COR-L47 (cell line): ENCODE results near the gene CMTM4.
"Not testable (repeated sequence)": the region's sequence is repeated elsewhere in the genome, so short reads cannot be mapped to it uniquely, and the experiment has no call there.

ENCODE experiments used
- DNase-seq: peaks from one replicate; lab custom pipeline; 2025; lab: John Stamatoyannopoulos, UW

Gene CMTM4

GRCh38 chr16:66592814-66593213 is 103.7 kb downstream of the CMTM4 start:
- no peak for DNase-seq

- no peak for DNase-seq
Measured at GRCh38 chr16:66592241-66592640, 104.3 kb downstream of the CMTM4 start.

- no peak for DNase-seq
Measured at GRCh38 chr16:66591018-66591417, 105.5 kb downstream of the CMTM4 start.

DNA sequence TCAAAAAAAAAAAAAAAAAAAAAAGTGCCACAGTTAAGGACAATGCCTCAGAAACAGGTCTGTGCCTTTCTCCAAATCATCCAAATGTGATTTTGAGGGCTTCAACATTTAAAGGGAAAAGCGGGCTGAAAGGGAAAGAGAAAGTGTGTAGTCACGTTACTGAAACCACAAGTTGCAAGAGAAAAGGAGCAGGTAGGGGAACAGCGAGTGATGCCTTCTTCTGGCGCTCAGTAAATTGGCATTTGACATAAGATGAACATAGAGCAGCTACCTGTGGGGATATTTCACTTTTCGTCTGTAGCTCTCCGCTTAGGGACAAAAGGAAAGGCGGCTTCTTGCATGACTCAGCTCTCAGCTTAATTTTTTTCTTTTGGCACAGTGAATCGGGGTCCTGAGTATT is 106.2 kb downstream of the CMTM4 start:
- DNase-seq, result no peak

GRCh38 chr16:66588981-66589713 is 107.4 kb downstream of the CMTM4 start:
- no peak for DNase-seq

- no peak for DNase-seq
Measured at GRCh38 chr16:66587881-66588600, 108.5 kb downstream of the CMTM4 start.

DNA sequence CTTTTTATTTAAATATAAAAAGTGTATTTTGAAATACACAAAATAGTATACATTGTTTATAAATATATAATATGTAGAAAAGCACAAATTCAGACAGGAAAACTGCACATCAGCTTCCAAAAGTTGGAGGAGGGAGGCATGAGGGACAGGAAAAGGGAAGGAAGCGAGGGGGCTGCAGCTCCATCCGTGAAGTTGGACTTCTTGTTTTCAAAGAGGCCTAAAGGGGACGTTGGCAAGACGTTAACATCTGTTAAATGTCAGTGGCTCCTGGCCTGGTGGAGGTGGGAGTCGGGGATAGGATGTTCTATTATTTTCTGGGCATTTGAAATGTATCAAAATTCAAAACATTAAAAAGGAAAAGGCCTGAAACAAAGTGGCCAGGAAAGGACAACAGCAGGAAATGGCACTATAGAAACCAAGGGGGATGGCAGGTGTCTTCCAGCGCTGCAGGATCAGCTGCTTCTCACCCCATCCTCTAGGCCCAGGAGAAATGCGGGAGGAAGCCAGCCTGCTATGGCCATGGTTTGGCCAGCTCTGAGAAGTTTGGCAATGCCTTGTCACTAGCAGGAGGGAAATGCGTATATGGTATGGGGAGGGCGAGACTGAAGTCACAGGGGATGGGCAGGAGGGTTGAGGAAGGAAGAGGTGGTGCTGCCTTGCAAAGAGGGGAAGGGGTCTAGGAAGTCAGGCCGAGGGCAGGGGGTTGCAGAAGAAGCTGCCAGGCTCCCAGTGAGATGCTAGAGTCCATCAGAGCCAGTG is 110.9 kb downstream of the CMTM4 start:
- DNase-seq, result no peak

DNA sequence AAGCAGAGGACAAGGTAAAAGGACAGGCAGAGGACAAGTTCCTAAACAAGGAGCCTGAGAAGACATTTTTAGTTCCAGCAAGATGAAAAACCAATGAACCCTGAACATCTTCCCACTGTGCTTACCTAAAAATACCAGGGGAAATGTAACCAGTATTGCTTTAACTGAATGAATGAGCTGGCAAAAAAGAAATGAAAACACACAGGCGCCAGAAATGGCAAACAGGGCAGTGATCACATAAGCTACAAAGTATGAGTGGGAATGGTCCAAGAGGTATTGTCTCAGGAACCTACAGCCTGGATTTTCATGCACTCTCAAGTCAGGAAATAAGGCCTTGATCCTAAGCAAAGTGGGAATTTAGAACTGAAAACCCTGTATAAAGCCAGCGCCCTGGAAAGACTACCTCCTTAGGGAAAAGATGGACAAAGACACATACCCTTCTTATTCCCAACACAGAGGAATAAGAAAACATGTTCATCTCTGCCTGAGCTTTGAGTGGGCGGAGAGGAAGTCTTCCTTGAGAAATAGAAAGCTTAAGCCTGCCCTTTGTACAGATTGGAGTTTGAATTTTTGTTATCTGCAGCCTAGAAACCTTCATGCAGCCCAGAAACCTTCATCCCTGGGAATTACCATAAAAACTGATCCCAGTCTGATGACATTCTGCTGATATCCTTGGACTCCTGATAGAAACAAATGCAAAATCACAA is 115.1 kb downstream of the CMTM4 start:
- no peak for DNase-seq

DNA sequence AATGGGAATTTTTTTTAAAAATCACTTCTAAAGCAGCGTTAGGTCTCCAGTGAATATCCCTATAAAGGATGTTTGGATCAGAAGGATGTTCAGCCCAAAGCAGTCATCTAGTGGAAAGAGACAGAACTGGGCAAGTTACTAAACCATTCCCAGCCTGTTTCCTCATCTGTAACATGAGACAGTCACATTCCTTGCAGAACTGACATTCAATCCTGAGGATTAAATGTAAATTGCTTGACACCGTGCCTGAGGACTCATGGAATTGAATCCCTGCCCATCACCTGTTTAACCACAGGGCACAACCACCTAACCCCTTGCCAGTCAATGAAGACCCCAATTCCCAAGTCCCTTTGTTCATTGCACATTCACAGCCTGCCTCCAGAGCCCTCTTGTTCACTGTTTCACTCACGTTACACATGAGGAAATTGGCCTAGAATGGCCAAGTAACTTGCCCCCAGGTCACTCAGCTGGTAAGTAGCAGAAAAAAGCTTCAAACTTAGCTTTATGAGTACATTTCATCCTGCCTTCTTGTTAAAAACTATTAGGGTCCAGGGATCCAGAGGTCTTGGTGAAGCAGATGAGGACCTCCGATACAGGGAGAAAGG is 115.8 kb downstream of the CMTM4 start:
- DNase-seq, result no peak

DNA sequence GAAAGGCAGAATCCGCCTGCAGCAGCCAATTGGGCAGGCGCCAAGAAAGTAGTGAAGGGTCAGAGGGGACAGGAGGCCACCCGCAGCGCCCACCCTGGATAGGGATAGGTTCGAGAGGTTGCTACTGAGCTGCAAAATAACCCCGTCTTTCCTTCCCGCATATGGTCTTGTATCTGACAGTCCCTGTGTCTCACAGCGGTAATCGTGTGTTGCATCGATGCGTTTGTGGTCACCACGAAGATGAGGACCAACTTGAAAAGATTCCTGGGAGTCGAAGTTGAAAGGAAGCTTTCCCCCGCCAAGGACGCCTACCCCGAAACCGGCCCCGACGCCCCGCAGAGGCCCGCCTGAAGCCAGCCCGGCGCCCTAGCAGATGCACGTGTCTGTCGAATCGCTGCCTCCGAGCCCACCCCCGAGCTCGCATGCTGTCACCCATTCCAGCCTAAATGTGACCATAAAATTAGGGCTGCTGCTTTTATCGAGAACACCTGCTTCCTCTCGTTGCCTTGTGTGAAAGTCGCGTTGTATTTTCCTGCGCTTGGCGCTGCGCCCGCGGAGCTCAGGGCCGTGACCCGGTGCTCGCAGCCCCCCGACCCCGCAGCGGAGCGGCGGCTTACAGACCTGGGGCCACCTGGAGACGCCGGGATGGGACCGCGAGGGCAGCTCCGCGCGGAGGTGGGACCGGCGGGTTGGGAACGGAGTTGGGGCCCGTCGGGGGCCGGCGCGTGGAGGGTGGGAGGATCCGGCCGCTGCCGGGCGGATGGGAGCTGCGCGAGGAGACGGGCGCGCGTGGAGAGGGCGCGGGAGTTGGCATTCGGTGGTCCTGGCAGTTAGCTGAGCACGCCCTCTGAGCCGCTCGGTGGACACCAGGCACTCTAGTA is 117.7 kb downstream of the CMTM4 start, which contains the start of gene CMTM2:
CMTM2 (plus strand) TSS at position 813 of the 881 bp plus-strand sequence. CDS start 145 bp downstream, outside the sequence.
- DNase-seq, result no peak

DNA sequence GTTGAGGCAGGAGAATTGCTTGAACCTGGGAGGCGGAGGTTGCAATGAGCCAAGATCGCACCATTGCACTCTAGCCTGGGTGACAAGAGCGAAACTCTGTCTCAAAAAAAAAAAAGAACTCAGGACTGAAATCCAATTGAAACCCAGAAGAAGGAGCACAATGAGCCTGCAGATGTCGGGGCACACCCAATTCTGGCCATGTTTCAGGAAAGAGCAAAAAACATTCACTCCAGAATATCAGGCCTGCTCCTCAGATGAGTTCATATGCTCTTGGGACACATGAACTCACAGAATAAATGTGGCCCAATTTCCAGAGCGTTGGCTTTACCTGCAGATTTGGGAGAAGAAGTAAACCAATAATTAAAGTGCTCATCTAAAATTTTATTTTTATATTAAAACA is 120.2 kb downstream of the CMTM4 start:
- no peak for DNase-seq

DNA sequence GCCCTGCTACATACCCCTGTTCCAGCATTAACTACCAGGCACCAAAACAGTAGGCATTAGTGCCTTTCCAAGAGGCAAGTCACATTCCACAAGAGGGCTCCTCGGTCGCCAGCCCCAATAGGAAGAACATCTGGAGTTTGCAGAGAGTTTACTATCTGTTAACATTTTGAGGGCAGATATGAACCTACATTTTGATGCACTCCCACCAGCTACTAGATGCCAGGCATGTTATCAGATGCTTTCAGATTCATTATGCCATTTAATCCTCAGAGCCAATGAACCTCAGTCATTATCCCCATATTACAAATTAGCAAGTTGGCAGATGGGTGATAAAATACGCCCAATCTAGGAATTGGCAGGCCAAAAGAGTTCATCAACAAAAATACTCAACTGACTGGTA is 121.5 kb downstream of the CMTM4 start:
- DNase-seq, result no peak

DNA sequence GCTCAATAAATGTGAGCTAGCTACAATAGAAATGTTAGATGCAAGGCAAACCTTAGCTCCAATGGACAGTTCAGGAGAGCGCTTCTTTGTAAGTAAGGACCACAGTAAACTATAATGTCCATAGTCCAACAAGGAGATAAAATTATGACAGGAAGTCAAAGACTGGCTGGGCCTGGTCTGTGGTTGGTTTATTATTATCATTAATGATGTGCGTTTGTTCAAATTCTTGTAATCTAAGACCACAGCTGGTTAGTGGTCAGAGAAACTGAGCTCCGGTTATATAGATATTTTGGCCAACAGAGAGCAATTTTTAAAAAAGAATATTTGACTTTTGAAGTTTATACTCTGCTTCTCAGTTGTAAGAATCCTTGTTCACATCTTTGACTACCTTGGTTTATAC is 122.0 kb downstream of the CMTM4 start:
- no peak for DNase-seq

GRCh38 chr16:66574081-66574480 is 122.5 kb downstream of the CMTM4 start:
- DNase-seq, result no peak

DNA sequence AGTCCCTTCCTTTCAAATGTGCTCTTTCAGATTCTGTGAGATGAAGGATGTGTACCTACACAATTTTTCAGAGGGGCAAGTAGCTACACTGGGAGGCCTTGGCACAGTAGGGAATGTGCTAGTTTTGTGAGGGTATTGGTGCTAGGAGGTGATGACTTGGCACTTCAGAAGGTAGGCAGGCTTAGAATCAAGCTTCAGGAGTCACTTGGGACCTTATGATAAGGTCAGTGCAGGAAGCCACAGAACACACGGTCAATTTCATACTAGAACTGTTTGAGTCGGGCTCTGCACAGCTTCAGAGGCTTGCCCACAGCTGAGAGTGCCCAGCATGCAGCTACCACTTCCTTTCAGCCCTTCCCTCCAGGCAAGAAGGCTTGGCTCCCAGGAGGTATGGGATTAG is 124.2 kb downstream of the CMTM4 start:
- no peak for DNase-seq

DNA sequence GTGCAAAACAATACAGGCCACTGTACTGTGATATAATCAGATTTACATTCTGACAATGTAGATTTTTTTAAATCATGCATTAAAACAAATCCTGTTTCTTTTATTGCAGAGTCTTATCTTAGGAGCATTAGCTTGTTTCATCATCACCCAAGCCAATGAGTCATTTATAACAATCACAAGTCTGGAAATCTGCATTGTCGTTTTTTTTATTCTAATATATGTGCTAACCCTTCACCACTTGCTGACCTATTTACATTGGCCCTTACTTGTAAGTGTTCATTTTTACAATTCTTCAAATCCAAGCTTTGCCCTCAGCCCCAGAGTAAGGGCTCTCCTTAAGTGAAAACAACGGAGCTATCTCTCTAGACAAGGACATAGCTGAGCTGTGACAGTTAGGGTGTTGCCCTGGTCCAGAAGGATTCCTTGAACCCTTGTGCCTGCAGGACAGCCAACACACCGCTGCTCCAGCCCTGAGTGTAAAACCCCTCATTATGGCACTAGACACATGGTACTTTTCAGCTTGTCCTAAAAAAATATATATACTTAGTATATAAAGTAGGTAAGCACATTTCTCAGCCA is 126.6 kb downstream of the CMTM4 start:
- no peak for DNase-seq

- DNase-seq, result no peak
Measured at GRCh38 chr16:66569131-66569530, 127.4 kb downstream of the CMTM4 start.

DNA sequence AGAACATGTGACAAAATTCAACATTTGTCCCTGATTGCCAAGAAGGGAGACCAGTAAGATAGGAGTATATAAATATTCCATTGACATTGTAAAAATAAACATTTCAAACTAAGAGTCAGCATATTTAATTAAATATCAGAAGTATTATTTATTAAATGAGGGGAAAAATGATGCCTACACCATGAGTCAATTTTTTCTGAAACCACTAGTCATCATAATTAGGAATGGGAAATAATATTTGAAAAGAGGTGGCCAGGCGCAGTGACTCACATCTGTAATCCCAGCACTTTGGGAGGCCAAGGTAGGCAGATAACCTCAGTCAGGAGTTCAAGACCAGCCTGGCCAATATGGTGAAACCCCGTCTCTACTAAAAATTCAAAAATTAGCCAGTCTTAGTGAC is 128.2 kb downstream of the CMTM4 start:
- no peak for DNase-seq

- not testable (repeated sequence) for DNase-seq
Measured at GRCh38 chr16:66567270-66567669, 129.3 kb downstream of the CMTM4 start.
